IPS-NIHi11 (cell line): Measurements from ENCODE around the gene ESYT1.

ENCODE experiments used
- DNase-seq: peaks from one replicate; pipeline ENCODE4 v3.0.0; 2012; ENCODE audit warnings: mixed read lengths, low spot score

The ESYT1 gene

GRCh38 chr12:56127485-56127887, 581 bp upstream of the ESYT1 start:
- no peak for DNase-seq

- DNase-seq = peak; percentile 23
Observed at GRCh38 chr12:56128670-56129205, 671 bp downstream of the ESYT1 start.

GRCh38 chr12:56129206-56129941, 1.3 kb downstream of the ESYT1 start:
- DNase-seq = peak; percentile 80

- DNase-seq = no peak
Observed at GRCh38 chr12:56129942-56130495, 2.0 kb downstream of the ESYT1 start.

GRCh38 chr12:56130876-56131275, 2.8 kb downstream of the ESYT1 start:
- no peak for DNase-seq

- DNase-seq = no peak
Observed at GRCh38 chr12:56134897-56135296, 6.8 kb downstream of the ESYT1 start.

- DNase-seq = no peak
Observed at GRCh38 chr12:56137853-56138571, 9.9 kb downstream of the ESYT1 start.

- DNase-seq = no peak
Observed at GRCh38 chr12:56141946-56142784, 14.1 kb downstream of the ESYT1 start.

- no peak for DNase-seq
Observed at GRCh38 chr12:56143217-56143616, 15.2 kb downstream of the ESYT1 start.

GRCh38 chr12:56143870-56144269, 15.8 kb downstream of the ESYT1 start:
- DNase-seq = no peak

- DNase-seq = no peak
Observed at GRCh38 chr12:56145217-56145616, 17.1 kb downstream of the ESYT1 start.

- no peak for DNase-seq
Observed at GRCh38 chr12:56146492-56147460, 18.7 kb downstream of the ESYT1 start.

GRCh38 chr12:56150563-56150962, 22.5 kb downstream of the ESYT1 start:
- no peak for DNase-seq

GRCh38 chr12:56151672-56152131, 23.6 kb downstream of the ESYT1 start:
- DNase-seq = peak; percentile 77

- peak; percentile 94 for DNase-seq
Observed at GRCh38 chr12:56152132-56152755, 24.2 kb downstream of the ESYT1 start, which contains the start of gene MYL6B. Gene MYL6B (plus strand): TSS chr12:56152587. CDS start chr12:56153919, 1,332 bp downstream.

GRCh38 chr12:56152756-56153677, 24.9 kb downstream of the ESYT1 start:
- no peak for DNase-seq

- no peak for DNase-seq
Observed at GRCh38 chr12:56153678-56154065, 25.6 kb downstream of the ESYT1 start.

GRCh38 chr12:56154246-56154771, 26.2 kb downstream of the ESYT1 start:
- DNase-seq = no peak

- no peak for DNase-seq
Observed at GRCh38 chr12:56154818-56155217, 26.8 kb downstream of the ESYT1 start.
